Fibroblast of mammary gland (primary cell): ENCODE measurements around the gene LITAF.

Experiments used
- DNase-seq: peaks from one replicate; pipeline ENCODE4 v3.0.0-alpha.2; 2010; ENCODE audit warnings: low read depth
- H3K4me3 ChIP-seq: 2 replicates; pipeline ENCODE4 v1.5.1; 2011; ENCODE audit warnings: low read depth, mild to moderate bottlenecking, low read length, moderate library complexity; ENCODE audit not compliant: control insufficient read depth
- CTCF ChIP-seq: conservative IDR thresholded peaks from 2 replicates; pipeline ENCODE4 v1.5.1; 2011; ENCODE audit warnings: low read depth, low read length, inconsistent platforms; ENCODE audit not compliant: control insufficient read depth, insufficient read depth

Gene LITAF

GRCh38 chr16:11572301-11572995 lies 14.3 kb downstream of the LITAF start:
- no peak for TF ChIP-seq CTCF

GRCh38 chr16:11571549-11571948 lies 15.2 kb downstream of the LITAF start:
- TF ChIP-seq CTCF: no peak
- DNase-seq: no peak
- H3K4me3 ChIP-seq: no peak overlapping the region

More at GRCh38 chr16:11572301-11572995, 14.3 kb downstream of the LITAF start:
- no peak for DNase-seq
- no peak overlapping the region for H3K4me3 ChIP-seq

GRCh38 chr16:11570806-11571205 lies 15.9 kb downstream of the LITAF start:
- no peak for TF ChIP-seq CTCF

GRCh38 chr16:11570258-11570657 lies 16.5 kb downstream of the LITAF start:
- no peak overlapping the region for H3K4me3 ChIP-seq
- TF ChIP-seq CTCF: no peak
- DNase-seq: no peak

More at GRCh38 chr16:11570806-11571205, 15.9 kb downstream of the LITAF start:
- no peak for DNase-seq
- H3K4me3 ChIP-seq: no peak overlapping the region

GRCh38 chr16:11566398-11566797 lies 20.3 kb downstream of the LITAF start:
- H3K4me3 ChIP-seq: no peak overlapping the region
- DNase-seq: no peak
- TF ChIP-seq CTCF: no peak

GRCh38 chr16:11565665-11566064 lies 21.1 kb downstream of the LITAF start:
- no peak for TF ChIP-seq CTCF
- H3K4me3 ChIP-seq: no peak overlapping the region
- no peak for DNase-seq
